ENCODE data around the gene SPDYE2.
"Not testable (repeated sequence)": the region's sequence is repeated elsewhere in the genome, so short reads cannot be mapped to it uniquely, and the experiment has no call there.

DNA sequence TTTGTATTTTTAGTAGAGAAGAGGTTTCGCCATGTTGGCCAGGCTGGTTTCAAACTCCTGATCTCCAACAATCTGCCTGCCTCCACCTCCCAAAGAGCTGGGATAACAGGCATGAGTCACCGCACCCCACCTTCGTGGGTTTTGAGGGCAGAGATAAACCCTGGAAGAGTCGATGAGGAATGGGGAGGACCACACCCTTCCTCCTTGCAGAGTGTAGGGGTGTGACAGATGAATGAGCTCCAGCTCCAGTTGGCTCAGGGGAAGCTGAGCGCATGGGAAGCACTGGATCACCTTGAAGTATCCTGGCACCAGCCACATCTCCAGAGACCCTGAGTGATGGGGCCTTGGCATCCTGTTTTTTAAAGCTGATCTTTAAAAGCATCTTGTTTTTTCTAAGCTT is 32.5 kb downstream of the SPDYE2 start:
- TF ChIP-seq, protein P1, sequence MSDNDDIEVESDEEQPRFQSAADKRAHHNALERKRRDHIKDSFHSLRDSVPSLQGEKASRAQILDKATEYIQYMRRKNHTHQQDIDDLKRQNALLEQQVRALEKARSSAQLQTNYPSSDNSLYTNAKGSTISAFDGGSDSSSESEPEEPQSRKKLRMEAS (IDR thresholded peaks at IDR 0.05; ENCODE audit: insufficient read depth, insufficient read length), result not testable (repeated sequence)
- TF ChIP-seq, protein P2, sequence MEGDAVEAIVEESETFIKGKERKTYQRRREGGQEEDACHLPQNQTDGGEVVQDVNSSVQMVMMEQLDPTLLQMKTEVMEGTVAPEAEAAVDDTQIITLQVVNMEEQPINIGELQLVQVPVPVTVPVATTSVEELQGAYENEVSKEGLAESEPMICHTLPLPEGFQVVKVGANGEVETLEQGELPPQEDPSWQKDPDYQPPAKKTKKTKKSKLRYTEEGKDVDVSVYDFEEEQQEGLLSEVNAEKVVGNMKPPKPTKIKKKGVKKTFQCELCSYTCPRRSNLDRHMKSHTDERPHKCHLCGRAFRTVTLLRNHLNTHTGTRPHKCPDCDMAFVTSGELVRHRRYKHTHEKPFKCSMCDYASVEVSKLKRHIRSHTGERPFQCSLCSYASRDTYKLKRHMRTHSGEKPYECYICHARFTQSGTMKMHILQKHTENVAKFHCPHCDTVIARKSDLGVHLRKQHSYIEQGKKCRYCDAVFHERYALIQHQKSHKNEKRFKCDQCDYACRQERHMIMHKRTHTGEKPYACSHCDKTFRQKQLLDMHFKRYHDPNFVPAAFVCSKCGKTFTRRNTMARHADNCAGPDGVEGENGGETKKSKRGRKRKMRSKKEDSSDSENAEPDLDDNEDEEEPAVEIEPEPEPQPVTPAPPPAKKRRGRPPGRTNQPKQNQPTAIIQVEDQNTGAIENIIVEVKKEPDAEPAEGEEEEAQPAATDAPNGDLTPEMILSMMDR (IDR thresholded peaks at IDR 0.05; ENCODE audit: extremely low read depth in 1 of 2, insufficient read depth in 1 of 2, low read depth in 1 of 2, low read length in 2 of 2), result not testable (repeated sequence)
- TF ChIP-seq POLR2A (IDR thresholded peaks at IDR 0.05; ENCODE audit: low read depth, low read length); MYC (IDR thresholded peaks at IDR 0.05; ENCODE audit: low read depth, low read length); EZH2 (IDR thresholded peaks at IDR 0.05; ENCODE audit: borderline replicate concordance, low read depth, low read length, severe bottlenecking): not testable (repeated sequence)

Data from endothelial cell of umbilical vein (primary cell).